HepG2 (cell line): Measurements from ENCODE around the gene IFNLR1. TPM values are rescaled to one million over a fixed set of nuclear protein-coding genes. Genes with fewer than 3 reads are reported as not detected.

Experiments used
- DNMT1 ChIP-seq: sonication (generic); formaldehyde crosslinking; IDR thresholded peaks from 2 replicates; pipeline ENCODE4 v1.5.1; 2020; ENCODE audit warnings: mild to moderate bottlenecking, missing genetic modification reagents
- GABPA ChIP-seq, 2 experiments: IDR thresholded peaks; 2 replicates each; pipeline ENCODE4 v1.6.1; 2011 to 2016; ENCODE audit warnings: low read depth in 2 of 2, low read length in 1 of 2, missing biosample characterization in 1 of 2, missing genetic modification characterization in 1 of 2
- HDAC6 ChIP-seq: fragments of 200-600 bp; sonication (generic); IDR thresholded peaks from 2 replicates; pipeline ENCODE4 v1.7.0; 2017; ENCODE audit warnings: mild to moderate bottlenecking, antibody characterized with exemption, low read length, low read depth
- KAT7 ChIP-seq: IDR thresholded peaks from 2 replicates; pipeline ENCODE4 v1.6.1; 2018; ENCODE audit warnings: borderline replicate concordance, missing compliant biosample characterization
- MTERF4 ChIP-seq: sonication (generic); formaldehyde crosslinking; IDR thresholded peaks from 2 replicates; pipeline ENCODE4 v1.8.0; 2023; ENCODE audit warnings: mild to moderate bottlenecking, missing genetic modification reagents
- NFE2 ChIP-seq: sonication (generic); formaldehyde crosslinking; IDR thresholded peaks from 2 replicates; pipeline ENCODE4 v1.4.0; 2020; ENCODE audit warnings: missing genetic modification reagents
- REPIN1 ChIP-seq: sonication (generic); formaldehyde crosslinking; IDR thresholded peaks from 2 replicates; pipeline ENCODE4 v1.8.0; 2022; ENCODE audit warnings: missing genetic modification reagents, low read depth, mild to moderate bottlenecking, borderline replicate concordance
- ZBTB25 ChIP-seq: IDR thresholded peaks from 2 replicates; pipeline ENCODE4 v1.6.1; 2018; ENCODE audit warnings: missing genetic modification reagents
- ZBTB38 ChIP-seq: sonication (generic); formaldehyde crosslinking; IDR thresholded peaks from 2 replicates; pipeline ENCODE4 v1.5.1; 2020; ENCODE audit warnings: mild to moderate bottlenecking, missing genetic modification reagents
- ZBTB44 ChIP-seq: sonication (generic); formaldehyde crosslinking; IDR thresholded peaks from 2 replicates; pipeline ENCODE4 v1.4.0; 2020; ENCODE audit warnings: missing genetic modification reagents
- ZNF18 ChIP-seq: sonication (generic); formaldehyde crosslinking; IDR thresholded peaks from 2 replicates; pipeline ENCODE4 v1.8.0; 2022; ENCODE audit warnings: mild to moderate bottlenecking, missing genetic modification reagents; ENCODE audit not compliant: insufficient replicate concordance
- ZNF563 ChIP-seq: sonication (generic); formaldehyde crosslinking; IDR thresholded peaks from 2 replicates; pipeline ENCODE4 v1.8.0; 2022; ENCODE audit warnings: mild to moderate bottlenecking, moderate library complexity, missing genetic modification reagents
- ZNF691 ChIP-seq: sonication (generic); formaldehyde crosslinking; IDR thresholded peaks from 2 replicates; pipeline ENCODE4 v1.4.0; 2020; ENCODE audit warnings: missing genetic modification reagents, low read depth, mild to moderate bottlenecking, borderline replicate concordance
- ZSCAN30 ChIP-seq: sonication (generic); formaldehyde crosslinking; IDR thresholded peaks from 2 replicates; pipeline ENCODE4 v1.5.0; 2020; ENCODE audit warnings: mild to moderate bottlenecking, missing genetic modification reagents
- ZSCAN9 ChIP-seq: IDR thresholded peaks from 2 replicates; pipeline ENCODE4 v1.6.1; 2016; ENCODE audit warnings: borderline replicate concordance
- polyA plus RNA-seq, 8 experiments: library from polyadenylated mRNA; depleted of rRNA in 3 of 8; stranded (reverse) in 7 of 8; unstranded in 1 of 8; fragments of >200 nt; fragmentation: Illumina TruSeq in 4 of 8; extraction: Trizol in 4 of 8; gene quantifications; 2 replicates each; pipeline versions ENCODE4 v1.2.1 to v1.2.3, GENCODE V29; 2011 to 2016; ENCODE audit warnings: low read depth in 4 of 8, missing spikeins in 1 of 8, mixed read lengths in 1 of 8; ENCODE audit not compliant: insufficient read depth in 1 of 8
- total RNA-seq, 5 experiments: library from RNA; depleted of rRNA; stranded (reverse); fragments of >200 nt; fragmentation: Illumina TruSeq; extraction: Trizol; gene quantifications; 2 replicates each; pipeline ENCODE4 v1.2.3, GENCODE V29; 2016; ENCODE audit warnings: low read depth in 1 of 5
- TF ChIP-seq, protein P1 (sequence below): IDR thresholded peaks from 2 replicates; pipeline ENCODE4 v1.6.1; 2018; ENCODE audit warnings: missing genetic modification reagents, mild to moderate bottlenecking, missing compliant biosample characterization
- TF ChIP-seq, protein P2 (sequence below): IDR thresholded peaks from 2 replicates; pipeline ENCODE4 v1.6.1; 2016; ENCODE audit warnings: low read depth, control low read depth

Gene IFNLR1
- total and polyA plus RNA-seq, 2 of the 13 experiments (the other 11 are each of a cell fraction or from before 2014, with no cell fraction given): 3.8 to 8.5 TPM

DNA sequence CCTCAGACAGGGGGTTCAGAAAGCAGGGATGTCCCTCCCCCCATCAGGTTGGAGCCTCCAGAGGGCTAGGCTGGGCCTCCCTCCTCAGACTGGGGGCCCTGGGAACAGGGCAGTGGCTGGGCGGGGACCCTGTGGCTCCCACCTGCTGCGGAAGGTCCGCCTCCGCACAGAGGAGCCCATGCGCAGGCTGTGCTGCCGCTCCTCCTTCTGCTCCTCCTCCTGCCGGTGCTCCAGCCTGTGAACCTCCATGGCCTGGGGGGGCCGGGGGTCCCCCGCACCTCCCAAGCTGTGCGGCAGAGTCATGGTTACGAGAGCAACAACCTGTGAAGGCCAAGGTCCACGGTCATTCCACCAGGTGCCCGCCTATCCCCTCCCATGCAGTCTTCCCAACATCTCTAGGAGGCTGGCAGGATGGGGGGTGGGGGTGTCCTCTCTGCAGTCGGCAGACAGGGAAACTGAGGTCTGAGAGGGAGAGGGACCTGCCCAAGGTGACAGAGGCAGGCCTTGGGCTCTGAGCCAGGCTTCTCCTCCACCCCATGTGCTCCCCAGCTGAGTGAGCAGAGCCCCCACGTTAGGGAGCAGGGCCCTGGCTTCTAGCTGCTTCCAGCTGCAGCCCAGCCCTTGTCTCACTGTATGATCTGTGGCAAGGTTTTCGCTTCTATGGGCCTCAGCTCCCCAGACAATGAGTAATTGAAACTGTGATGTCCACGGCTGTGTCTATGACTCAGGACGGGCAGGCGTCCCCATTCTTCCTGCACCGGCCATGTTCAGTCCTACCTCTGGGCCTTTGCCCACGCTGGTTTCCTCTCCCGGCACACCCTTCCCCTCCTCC is 78.5 kb downstream of the IFNLR1 start (continued):
- TF ChIP-seq, protein P1, sequence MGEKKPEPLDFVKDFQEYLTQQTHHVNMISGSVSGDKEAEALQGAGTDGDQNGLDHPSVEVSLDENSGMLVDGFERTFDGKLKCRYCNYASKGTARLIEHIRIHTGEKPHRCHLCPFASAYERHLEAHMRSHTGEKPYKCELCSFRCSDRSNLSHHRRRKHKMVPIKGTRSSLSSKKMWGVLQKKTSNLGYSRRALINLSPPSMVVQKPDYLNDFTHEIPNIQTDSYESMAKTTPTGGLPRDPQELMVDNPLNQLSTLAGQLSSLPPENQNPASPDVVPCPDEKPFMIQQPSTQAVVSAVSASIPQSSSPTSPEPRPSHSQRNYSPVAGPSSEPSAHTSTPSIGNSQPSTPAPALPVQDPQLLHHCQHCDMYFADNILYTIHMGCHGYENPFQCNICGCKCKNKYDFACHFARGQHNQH (CRISPR knock-in tag): peak; percentile 60
- TF ChIP-seq KAT7 (CRISPR knock-in tag) (no peak), ZBTB25 (CRISPR knock-in tag) (0 out of 2 replicates have a peak, but pooled peaks have one; percentile 15), ZNF563 (CRISPR knock-in tag) (no peak), DNMT1 (no peak), ZBTB44 (CRISPR knock-in tag) (no peak), GABPA (IDR thresholded peaks at IDR 0.05; ENCODE audit: low read depth, low read length) (no peak), GABPA (CRISPR knock-in tag; IDR thresholded peaks at IDR 0.05; ENCODE audit: low read depth) (peak; percentile 54; the same call in 1 of the 2 replicates), HDAC6 (no peak), ZSCAN30 (CRISPR knock-in tag) (no peak), ZBTB38 (no peak; the same call in 1 of the 2 replicates), ZSCAN9 (CRISPR knock-in tag) (no peak), ZNF18 (CRISPR knock-in tag) (peak; percentile 70), NFE2 (no peak), ZNF691 (CRISPR knock-in tag) (peak; percentile 81; the same call in 1 of the 2 replicates), REPIN1 (CRISPR knock-in tag) (peak; percentile 53; the same call in 1 of the 2 replicates), MTERF4 (CRISPR knock-in tag) (no peak)
- TF ChIP-seq, protein P2, sequence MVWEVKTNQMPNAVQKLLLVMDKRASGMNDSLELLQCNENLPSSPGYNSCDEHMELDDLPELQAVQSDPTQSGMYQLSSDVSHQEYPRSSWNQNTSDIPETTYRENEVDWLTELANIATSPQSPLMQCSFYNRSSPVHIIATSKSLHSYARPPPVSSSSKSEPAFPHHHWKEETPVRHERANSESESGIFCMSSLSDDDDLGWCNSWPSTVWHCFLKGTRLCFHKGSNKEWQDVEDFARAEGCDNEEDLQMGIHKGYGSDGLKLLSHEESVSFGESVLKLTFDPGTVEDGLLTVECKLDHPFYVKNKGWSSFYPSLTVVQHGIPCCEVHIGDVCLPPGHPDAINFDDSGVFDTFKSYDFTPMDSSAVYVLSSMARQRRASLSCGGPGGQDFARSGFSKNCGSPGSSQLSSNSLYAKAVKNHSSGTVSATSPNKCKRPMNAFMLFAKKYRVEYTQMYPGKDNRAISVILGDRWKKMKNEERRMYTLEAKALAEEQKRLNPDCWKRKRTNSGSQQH (CRISPR knock-in tag): no peak
